ENCODE results near the gene RNF187.

The RNF187 gene

DNA sequence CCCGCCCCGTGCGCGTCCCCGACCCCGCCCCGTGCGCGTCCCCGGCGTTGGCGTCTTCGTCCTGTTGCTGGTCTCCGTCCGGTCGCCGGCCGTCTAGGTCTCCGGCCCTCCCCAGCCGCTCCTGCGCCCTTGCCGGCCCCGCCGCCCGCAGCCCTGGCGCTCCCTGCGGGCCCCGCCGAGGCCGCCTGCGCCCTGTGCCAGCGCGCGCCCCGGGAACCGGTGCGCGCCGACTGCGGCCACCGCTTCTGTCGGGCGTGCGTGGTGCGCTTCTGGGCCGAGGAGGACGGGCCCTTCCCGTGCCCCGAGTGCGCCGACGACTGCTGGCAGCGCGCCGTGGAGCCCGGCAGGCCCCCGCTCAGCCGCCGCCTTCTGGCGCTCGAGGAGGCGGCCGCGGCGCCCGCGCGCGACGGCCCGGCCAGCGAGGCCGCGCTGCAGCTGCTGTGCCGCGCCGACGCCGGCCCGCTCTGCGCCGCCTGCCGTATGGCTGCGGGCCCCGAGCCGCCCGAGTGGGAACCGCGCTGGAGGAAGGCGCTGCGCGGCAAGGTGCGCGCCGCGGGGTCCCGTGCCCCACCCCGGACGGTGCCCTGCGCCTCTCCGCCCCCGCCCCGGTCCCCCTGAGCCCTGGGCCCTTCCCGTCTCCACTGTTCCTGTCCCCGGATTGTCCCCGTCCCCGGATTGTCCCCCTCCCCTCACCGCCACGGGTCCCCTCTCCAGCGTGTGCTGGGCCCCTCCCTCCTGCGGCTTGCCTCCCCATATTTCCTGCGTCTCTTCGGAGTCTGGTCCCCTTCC, at the start of gene RNF187:
Gene RNF187, plus strand, starts transcription at position 47 of the 789 bp plus-strand sequence.
- no peak for DNase-seq

DNA sequence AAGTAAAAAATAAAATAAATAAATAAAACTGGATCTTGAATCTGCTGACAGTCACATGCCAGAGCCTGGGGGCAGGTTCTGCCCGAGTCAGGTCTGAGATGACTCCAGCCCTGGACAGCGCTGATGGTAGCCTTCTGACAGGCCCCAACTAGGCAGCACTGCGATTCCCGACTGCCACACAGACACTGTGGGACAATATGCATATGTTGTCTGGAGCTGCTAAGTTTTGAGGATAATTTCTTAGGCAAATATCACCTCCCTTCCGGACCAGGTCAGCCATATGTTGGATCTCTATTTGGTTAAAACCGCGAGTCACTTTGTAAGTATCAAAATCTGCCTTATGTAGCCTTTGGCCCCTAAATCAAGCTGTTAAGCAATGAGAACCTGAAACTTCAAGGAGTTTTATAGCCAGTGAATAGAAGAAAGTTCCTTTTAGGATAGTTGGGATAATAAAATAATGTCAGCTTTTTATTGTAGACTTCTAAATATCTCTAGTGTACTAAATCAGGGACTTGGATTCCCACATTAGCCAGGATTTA, 49.7 kb upstream of the RNF187 start:
- no peak for DNase-seq

DNA sequence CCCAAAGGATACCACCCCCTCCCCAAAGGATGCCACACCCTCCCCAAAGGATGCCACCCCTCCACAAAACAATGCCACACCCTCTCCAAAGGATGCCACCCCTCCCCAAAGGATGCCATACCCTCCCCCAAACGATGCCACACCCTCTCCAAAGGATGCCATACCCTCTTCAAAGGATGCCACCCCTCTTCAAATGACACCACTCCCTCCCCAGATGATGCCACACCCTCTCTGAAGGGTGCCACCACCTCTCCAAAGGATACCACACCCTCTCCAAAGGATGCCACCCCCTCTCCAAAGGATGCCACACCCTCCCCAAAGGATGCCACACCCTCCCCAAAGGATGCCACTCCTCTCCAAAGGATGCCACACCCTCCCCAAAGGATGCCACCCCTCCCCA, 48.9 kb upstream of the RNF187 start:
- DNase-seq: no peak

DNA sequence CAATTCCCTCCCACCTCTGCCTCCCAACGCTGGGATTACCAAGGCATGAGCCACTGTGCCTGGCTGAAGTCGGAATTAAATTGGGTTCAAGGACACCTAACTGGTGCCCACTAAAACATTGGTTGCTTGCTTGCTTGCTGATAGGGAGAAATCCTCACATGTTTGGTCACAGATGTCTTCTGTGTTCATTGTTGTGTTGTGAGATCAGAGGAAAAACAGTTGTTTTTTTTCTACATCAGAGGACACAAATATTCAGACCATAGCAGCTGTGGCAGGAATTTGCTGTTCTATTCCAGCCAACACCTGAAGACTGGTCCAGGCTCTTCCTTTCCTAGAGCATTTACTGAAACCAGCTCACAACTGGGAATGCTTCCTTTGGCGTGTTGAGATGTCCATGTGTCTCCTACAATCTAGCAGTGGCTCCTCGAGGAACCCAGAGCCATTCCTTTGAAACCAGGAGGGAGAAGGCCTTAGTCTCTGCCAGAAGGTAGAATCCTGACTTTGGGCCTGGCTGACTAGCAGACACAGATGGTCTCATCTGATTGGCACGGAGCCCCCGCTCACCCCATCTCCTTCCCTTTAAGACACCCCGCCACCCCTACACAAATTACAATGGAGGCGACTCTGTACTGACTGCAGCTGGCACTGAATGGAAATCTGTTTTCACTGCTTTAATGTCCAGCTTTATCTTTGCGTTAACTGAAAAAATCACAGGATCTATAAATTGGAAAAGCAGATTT, 46.3 kb upstream of the RNF187 start:
- no peak for DNase-seq

DNA sequence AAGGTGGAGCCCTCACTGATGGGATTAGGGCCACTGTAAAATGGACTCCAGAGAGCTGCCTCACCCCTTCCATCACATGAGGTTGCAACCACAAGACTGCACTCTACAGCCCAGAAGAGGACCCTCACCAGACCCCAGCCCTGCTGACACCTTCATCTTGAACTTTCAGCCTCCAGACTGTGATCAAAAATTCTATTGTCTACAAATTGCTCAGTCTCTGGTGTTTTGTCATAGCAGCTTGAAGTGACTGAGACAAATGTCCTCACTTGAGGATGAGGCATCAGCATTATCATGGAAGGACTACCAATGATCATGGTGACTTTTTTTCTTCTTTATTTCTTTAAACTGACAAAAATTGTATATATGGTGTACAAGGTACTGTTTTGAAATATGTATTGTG, 43.8 kb upstream of the RNF187 start:
- no peak for DNase-seq

DNA sequence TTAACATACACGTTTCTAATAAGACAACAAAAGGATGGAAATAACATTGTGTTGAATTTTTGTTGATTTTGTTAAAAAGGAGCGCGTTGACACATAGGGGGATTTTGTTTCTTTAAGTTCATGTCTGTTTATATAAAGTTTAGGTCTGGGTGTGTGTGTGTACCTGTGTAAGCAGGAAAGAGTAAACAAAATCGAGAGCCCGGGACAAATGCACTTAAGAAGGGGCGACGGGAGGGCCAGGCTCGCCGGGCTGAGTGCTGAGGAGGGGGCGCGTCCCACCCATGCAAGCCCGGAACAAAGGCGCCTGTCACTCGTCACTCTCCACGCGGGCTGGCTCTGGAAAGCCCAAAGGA, 41.7 kb upstream of the RNF187 start:
- DNase-seq: no peak

DNA sequence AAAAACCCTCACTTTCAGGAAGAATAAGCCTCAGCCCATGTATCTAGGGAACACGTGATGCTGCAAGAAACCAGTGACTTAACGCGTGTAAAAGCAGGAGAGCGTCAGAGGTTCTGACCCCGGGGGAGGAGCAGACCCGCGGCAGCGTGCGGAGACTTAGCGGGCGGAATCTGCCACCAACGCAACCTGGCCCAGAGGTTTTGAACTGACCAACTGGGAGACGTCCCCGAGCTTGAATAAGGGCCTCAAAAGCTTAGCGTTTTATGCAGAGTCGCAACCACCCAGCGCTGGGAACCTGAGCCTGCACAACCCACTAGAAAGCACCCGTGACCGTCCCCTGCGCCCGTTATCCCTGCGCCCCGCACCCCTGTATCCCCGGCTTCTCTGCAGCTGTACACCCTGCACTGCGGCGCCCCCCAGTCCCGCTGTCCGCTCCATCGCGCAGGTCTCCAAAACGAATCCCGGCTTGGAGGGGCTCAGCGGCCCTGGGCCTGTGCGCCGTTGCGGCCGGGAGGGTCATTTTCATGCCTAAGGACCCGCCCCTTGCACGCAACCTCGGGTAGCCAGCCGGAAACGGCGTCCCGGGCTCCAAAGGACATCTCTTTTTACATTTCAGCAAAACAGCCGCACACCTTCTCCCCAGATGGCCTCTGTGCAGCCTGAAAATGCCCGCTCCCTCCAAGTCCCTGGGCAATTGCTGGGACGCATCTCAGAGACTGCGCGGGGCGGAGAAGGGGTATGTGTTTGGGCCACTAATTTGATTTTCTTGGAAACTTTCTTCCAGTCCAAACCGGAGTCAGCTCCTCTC, 41.1 kb upstream of the RNF187 start:
- DNase-seq: no peak

DNA sequence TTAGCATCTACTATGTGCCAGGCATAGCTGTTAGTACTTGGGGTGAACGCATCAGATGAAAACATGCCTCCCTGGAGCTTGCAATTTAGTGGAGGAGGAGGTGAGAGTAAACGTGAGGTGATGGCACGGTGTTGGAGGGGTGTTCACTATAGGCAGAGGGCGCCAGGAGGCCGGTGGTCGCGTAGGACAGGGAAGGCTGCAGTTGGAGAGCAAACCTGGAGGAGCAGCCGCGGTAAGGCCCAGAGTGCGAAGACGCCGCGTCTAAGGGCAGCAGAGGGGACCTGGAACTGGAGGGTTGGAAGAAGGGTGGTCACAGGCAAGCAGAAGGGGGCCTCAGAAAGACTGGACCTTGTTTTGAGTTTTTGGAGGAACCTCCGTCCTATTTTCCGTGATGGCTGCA, 40.3 kb upstream of the RNF187 start:
- no peak for DNase-seq

DNA sequence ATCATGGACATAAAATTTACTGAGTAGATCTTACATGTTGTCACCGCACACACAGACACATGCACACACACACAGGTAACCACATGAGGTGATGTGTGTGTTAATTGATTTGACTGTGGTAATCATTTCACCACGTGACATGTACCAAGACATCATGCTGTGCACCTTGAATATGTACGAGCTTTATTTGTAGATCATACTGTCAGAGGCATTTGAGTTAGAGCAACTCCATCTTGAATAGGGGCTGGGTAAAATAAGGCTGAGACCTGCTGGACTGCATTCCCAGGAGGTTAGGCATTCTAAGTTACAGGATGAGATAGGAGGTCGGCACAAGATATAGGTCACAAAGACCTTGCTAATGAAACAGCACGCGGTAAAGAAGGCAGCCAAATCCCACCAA, 38.8 kb upstream of the RNF187 start:
- DNase-seq: no peak

DNA sequence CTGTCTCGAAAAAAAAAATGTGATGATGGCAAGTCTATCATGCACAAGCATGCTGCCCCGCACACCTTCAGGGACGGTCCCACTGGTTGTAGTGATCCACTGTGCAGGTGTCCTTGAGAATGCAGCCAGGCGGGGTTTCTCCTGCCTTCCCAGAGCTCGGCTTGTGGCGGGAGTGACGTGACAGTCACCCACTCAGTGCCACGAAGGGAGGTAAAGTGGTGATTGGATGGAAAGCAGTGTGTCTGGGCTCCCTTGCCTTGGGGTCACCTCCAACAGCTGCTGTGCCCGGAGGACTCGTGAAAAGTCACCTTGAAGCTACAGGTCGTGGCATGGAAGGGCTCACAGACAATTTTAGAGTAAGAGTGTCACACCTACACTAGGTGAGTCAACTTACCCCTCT, 37.0 kb upstream of the RNF187 start:
- no peak for DNase-seq

DNA sequence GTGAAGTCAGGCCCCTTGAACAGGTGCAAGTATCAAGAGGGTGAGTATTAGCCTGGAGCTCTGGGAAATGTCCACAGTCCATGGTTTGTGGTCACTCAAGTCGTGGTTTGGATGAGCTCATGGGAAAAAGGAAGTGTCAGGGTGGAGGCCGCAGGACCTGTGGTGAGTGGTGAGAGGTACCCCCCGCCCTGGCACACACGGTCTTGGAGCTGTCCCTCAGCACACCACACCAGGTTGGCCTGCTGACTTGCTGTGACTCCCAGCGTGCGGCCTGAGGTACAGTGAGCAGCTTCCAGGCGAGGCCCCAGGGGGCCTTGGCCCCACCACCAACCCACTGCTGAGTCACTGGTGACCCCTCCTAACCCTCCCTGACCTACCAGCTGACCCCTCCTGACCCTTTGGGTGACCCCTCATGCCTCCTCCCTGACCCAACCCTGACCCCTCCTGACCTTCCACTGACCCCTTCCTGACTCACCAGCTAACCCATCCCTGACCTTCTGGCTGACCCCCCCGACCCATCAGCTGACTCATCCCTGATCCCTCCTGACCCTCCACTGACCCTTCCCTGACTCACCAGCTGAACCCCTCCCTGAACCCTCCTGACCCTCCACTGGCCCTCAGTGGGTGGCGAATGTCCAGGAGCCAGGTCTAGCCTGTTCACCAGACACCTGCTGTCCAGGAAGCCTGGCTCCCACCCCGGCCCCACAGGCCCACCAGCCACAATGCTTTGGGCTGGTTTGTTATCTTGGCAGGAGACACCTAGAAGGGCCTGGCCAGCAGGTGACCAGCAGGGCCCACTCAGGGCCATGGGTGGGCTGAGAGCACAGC, 34.8 kb upstream of the RNF187 start:
- no peak for DNase-seq

DNA sequence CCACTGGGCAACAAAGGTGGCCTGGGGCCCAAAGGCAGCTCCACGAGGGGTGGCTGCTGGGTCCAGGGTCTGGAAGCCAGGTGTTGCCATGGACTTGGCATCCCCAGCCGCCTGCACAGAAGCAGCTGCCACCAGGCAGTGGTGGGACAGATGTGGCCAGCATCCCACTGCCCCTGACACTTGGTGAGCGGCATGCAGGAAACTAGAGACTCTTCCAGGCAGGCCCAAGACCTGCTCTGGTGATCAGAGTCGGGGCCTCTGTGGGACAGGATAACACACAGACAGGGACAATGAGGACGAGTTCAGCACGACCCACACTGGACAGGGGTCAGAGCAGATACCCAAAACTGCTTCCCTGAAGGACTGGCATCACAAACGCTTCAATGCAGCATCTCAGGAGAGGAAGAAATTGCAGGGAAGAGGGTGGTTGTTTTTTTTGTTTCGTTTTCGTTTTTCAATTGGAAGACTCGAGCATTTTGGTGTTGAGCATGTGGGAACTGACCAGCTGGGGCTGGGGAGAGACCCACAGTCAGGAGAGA, 34.1 kb upstream of the RNF187 start:
- DNase-seq: no peak

DNA sequence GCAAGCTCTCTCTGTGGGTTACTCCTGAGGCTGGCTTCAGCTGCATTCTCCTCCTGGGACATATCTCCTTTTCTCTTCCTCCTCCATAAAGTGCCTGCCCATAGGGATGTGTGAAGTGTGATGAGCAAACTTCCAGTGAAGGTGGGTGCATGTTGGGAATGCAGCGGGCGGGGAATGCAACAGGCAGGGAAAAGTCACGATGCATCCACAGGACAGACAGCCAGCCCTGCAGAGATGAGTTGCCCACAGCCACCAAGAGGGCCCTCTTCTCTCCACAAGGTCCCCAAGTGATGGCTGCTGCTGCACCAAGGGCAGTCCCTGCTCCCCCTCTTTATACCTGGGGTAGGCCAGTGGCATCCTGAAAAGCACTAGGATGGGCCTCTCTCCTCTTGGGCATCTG, 33.6 kb upstream of the RNF187 start:
- DNase-seq: no peak

DNA sequence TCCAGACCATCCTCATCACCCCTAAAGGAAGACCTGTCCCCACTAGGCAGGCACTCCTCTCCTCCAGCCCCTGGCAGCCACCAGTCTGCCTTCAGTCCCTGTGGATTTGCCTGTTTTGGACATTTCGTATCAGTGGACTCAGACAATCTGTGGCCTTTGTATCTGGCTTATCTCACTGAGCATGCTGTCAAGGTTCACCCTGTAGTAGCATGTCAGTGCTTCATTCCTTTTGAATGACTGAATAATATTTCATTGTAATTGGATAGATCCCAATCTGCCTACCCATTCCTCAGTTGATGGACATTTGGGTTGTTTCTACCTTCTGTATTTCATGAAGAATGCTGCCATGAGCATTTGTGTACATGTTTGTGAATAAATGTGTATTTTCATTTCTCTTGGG, 32.9 kb upstream of the RNF187 start:
- no peak for DNase-seq

DNA sequence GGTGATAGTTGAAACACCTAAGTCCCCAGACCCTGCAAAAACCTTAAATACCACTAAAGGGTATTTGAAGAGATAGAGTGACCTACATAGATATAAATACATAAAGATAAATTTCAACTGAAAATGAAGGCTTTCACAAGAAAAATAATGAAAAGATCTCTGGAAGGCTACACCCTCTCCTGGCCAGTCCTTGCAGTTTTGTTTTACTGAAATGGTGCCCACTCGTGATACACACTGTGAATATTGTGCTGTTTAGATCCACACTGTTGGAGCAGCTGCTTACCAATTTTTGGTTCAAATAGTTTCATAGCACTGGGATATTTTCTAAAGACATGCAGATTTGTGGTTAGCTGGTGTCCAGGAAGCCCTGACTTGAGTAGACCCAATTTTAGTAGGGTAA, 31.5 kb upstream of the RNF187 start:
- no peak for DNase-seq

DNA sequence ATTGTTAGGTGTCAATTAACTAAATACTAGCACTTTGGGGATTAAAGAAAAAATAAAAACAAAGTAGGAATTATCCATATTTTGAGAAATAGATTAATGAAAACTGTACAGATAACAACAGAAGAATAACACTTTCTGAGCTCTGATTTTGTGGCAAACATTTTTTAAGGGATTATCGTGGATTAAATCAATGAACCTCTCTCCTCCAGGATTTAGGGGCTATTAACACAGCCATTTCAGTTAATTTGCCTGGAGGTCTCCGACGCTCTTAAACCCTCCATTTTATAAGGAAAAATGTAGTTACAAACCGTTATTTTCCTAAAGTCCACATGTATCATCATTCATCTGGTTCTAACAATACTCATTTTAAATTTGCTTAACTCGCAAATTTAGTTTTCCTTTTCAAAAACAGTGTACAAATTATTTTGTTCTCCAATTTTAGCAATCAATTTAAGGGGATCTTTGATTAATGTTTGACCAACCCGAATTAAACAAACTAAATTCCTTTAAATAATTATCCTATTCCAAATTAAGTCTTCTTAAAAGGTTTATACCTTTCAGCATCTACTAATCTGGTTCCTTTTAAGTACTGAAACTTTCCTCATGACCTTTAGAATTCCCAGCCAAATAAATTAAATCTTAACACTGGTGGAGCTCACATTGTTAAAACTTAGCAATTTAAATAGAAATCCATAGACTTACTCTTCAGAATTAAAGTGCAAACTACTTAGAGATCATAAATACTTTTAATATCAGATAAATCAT, 30.7 kb upstream of the RNF187 start:
- DNase-seq: no peak

DNA sequence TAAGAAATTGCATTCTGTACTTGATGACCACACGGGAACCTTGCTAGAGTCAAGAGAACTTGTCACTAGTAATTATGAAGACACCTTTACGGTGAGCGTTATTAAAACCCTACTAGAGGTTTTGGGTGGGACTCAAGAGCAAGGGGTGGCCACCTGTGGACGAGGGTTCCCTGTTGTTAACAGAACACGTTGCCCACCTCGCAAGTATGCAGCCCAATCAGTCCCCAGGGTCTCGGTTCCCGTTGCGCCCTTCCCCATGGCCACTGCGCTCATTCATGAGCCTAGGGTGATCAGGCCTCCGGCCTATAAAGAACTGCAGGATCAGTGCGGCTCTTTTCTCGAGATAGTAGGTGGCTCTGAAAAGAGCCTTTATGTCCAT, 30.2 kb upstream of the RNF187 start:
- DNase-seq: no peak

DNA sequence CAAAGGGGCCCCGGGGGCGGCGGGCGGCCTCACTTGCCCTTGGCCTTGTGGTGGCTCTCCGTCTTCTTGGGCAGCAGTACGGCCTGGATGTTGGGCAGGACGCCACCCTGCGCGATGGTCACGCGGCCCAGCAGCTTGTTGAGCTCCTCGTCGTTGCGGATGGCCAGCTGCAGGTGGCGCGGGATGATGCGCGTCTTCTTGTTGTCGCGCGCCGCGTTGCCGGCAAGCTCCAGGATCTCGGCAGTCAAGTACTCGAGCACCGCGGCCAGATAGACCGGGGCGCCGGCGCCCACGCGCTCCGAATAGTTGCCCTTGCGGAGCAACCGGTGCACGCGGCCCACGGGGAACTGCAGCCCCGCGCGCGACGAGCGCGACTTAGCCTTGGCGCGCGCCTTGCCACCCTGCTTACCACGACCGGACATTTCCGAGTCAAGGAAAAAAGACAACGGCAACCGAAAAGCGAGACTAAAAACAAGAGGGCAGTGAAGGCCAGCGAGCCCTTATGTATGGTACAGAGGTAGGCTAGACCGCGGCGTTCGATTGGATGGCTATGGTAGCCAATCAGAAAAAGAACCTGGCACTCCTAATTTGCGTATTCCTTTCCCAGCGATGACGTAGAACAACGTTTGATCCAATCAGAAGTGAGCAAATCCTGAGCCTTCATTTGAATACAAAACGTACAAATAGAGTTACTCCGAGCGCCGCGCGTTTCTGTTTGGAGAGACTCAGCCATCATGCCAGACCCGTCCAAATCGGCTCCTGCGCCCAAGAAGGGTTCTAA, 29.6 kb upstream of the RNF187 start:
- peak; percentile 98 for DNase-seq

DNA sequence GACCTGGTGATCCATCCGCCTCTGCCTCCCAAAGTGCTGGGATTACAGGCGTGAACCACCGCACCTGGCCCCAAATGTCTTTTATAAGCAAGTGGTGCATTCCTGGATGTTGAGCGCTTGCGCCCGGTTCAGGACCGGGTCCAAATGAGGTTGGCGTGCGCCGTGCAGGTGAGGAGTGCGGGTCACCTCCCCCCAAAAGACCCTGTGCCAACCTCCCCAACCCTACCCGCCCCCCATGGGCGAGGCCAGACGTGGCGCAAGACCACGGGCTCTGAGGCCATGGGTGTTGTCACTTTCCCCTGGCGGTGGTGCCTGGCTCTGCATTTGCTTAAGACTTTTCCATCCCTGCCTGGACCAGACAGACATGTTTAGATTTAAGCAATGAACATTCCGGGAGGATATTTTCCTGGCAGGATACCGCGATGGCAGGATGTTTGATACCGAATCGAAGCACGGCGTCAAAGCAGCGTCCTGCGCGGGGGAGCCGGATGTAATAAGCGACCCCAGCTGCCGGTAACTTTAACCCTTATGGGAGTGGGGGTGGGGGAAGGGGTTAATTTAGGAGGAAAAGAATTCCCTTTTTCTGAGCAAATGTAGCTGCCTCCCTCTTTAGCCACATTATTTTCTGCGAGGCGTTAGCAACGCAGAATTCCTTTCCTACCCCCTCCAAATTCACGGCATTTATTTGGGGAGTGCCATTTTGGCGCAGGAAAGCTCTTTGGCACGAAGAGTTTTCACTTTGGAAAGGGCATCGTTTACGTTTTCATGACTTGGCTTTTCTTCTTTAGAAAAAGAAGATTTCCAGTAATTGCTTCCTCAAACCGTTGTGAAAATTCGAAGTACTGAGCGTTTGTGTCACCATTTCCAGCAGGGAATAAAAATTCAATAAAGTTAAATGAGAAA, 27.8 kb upstream of the RNF187 start:
- peak; percentile 68 for DNase-seq

DNA sequence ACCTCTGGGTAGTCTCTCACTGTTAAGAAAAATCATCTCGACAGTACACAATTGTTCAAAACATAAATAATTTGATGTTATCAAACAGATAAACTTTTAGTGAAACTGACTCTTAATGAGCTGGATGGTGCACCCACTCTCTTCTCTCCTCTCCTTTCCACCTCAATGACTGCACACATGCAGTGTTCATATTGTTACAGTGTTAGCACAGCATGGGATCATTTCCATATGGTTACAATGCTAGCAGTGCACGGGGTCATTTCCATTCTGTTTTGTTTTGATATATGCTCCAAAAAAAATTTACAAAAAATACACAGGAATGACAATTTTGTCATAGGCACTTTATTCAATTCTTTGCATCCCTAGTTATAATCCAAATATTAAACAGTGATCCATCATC, 26.4 kb upstream of the RNF187 start:
- DNase-seq: no peak
